ENCODE data around the gene C15orf62.

The C15orf62 gene

DNA sequence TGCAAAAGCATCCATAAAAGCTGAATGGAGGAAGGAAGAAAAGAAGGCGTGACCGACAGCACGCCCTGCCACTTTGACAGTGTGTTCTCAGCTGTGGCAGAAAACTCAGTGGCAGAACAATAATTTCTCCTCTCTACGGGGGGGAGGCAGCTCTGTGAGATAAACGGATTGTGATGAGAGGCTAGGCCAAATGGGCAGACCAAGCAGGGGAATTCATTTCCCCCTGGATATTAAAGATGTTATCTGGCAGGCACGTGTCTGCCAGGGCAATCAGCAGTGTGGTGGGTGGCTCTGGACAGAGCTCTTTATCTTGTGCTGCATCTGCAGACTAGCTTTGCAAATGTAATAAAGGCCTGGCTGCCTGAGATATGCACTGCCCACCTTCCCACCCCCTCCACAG, 12.8 kb upstream of the C15orf62 start:
- no peak for DNase-seq

DNA sequence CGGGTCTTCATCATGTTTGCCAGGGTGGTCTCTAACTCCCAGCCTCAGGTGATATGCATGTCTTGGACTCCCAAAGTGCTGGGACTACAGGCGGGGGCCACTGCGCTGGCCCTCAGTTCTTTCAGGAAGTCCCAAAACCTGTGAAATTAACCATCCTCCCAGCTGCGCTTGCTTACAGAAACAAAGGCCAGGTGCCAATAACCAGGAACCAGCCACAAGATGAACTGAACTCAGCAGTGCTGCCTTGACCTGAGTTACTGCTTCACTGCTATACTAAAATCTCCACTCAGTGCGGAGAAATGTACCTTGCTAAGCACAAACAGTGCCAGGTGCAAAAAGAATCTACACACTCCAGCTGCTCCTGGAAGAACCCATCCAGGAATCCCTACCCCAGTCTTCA, 9.8 kb upstream of the C15orf62 start:
- DNase-seq = no peak

DNA sequence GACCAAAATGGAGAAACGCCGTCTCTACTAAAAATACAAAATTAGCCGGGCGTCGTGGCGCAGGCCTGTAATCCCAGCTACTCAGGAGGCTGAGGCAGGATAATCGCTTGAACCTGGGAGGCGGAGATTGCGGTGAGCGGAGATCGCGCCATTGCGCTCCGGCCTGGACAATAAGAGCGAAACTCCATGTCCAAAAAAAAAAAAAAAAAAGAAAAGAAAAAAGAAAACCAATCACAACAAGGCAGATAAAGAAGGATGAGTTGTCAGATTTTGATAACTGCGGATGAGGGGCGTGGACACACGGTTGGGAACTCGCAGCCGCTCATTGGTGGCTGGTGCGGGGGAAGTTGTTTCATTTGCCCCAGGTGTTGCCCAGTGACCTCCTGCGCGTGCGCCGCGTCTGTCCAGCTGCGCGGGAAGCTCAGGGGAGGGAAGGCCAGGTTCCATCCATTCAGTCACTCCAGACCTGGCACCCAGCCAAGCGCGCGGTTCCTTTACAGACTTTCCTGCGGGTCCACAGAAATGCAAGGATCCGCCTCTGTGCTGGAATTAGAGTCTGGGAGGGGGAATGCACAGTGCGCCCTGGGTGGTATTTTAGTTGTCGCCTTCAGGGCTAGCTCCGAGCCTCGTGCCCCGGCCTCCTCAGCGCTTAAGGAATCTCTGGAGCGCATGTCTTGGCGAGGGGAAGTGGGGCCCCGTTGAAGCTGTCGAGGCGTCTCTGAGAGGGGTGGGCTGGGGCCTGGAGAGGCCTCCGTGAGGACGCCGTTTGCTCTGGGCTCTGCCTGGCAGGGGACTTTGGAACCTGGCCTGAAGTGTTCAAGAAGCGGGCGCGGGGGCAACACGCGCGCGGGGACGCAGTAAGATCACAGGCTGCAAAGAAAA, 6.6 kb upstream of the C15orf62 start:
- DNase-seq = no peak

DNA sequence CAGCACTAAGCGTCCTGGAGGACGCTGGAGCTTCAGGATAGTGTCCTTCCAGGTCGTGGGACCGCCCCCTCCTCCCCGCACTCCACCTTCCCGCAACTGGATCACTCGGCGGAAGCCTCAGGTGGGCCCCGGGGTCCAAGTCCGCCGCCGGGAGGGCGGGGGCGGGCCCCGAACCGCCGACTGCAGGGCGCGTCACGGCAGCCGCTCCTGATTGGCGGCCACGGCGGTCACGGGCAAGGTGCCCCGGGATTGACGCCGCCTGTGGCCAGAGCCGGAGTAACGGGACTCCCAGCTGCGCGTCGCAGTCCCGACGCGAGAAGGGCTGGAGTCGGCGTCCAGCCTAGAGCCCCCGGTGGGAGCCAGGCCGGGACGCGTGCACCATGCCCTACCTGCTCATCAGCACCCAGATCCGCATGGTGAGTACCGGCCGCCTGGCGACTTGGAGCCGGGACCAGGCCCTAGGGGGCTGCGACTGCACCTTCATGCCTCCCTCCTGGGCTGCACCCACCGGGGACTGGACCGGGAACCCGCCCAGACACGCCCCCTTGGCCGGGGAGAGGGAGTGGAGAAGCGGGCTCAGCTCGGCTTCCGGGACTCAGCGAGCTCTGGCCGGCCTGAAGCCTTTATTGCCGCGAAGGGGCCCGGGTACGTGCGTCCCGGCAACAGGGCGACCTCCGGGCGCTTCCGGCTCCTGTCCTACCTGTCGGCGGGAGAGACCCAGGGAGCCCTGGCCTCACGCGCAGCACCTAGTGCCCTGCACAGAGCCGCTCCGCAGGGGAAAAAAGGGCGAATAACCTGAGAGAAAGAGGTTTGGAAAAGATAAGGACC, 5.8 kb upstream of the C15orf62 start, which contains the start of gene GCHFR:
Gene GCHFR (plus strand): TSS at position 268 of the 828 bp plus-strand sequence. CDS start 113 bp downstream, at position 381.
- DNase-seq = no peak

DNA sequence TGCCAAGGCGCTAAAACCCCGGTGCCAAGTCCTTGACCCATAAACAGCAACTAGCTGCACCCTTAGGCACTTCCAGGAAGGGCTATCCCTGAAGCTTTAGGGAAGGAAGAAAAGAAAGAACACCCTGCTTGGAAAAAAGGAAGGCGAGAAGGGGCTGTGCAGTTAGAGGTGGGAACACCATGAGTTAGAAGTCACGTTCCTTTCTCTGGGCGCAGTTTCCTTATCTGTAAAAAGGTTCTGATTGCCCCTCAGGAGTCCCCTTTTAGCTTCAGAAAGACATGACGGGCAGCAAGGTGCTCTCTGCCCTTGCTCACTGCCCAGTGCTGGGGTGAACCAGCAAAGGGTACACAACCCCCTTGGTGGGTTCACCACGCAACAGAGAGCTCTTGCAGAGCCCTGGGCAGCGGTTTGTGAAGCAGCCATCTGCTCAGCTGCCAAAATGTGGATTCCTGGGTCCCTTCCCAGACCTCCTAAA, 5.1 kb upstream of the C15orf62 start:
- DNase-seq = no peak

DNA sequence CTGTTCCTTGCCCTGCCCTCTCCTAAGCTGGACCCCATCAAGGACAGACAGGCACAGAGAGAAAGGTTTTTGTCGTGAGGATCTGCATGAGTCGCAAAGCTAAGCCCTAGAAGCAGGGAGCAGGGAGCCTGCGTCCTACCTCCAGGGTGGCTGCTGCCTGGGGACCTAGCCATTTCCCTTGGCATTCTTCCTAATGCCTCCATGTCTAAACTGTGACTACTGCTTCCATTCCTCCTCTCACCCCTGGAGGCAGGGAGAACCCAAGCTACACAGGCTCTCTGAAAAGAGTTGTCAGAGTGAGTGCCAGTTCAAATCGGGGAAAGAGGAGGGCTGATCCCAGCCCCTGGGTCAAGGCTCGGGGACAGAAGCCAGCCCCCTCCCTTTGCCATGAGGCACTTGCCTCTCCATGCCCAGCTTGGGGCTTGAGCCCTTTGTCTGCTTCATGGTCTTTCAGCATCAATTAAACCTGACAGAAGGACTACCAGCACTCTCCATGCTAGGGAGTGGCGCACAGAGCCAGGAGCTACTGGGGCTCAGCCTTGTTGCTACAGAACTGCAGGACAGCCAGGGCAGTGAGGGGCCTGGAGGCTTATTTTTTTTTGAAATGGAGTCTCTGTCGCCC, 3.5 kb upstream of the C15orf62 start:
- DNase-seq = no peak

DNA sequence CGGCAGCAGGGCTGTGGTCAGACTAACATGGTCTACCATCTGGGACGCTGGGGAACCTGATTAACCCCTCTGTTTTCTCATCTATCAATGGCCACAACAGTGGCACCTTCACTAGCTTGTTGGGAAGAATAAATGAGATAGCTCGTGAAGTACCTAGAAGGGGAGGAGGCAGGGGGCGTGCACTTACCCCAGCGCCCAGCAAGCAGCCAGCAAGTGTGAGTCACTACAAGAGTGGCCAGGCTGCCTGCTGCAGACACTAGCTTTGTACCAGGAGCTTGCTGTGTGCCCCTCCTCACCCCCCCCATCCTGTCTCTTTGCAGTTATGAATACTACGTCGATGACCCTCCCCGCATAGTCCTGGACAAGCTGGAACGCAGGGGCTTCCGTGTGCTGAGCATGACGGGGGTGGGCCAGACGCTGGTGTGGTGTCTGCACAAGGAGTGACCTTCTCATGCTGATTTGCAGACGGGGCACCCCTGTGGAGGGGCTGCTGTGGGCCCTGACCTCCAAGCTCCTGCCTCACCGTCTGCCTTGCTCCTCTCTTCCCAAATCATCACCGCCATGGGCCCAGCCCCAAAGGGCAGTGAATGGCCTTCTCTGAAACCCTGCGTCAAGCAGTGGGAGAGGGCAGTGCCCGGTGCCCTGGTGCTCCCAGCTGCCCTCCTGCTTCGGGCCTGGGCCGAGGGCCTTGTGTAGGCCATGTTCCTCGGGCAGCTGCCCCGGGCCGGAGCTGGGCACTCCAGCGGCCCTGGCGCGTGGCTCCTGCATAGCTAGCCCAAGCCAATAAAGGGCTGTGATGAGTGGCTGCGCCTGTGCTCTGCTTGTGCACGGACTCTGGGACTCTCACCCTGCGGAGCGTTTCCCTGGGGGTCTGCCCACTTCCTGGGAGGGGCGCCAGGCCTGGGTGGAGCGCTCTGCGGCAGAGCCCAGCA, 2.6 kb upstream of the C15orf62 start:
- DNase-seq = no peak

DNA sequence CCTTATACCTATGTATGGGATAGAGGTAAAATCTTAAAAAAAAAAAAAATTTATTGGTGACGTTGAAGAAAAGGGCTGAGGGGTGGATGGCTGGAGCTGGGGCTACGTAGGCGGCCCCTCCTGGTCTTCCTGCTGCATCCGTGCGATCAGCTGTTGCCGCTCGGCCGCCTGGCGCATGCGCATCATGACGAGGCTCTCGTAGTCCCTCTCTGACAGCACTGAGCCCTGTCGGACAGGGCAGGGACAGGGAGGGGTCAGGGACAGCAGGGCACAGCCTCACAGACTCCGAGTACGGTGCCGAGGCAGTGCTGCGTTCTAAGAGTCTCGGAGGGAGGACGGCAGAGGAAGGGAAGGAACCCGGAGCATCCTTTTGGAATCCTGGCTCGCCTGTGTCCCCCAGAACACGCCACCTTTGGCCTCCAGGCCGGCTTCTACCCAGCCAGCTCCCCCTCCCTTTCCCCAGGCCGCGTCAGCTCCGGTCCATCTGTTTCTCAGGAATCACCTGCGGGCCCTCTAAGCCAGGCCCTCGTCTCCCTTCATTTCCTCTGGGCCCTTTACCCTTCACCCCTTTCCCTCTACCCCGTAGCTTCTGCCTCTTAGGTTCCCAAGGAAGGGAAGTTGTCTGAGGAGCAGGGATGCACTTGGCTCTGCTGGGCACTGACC, 1.8 kb upstream of the C15orf62 start:
- no peak for DNase-seq

DNA sequence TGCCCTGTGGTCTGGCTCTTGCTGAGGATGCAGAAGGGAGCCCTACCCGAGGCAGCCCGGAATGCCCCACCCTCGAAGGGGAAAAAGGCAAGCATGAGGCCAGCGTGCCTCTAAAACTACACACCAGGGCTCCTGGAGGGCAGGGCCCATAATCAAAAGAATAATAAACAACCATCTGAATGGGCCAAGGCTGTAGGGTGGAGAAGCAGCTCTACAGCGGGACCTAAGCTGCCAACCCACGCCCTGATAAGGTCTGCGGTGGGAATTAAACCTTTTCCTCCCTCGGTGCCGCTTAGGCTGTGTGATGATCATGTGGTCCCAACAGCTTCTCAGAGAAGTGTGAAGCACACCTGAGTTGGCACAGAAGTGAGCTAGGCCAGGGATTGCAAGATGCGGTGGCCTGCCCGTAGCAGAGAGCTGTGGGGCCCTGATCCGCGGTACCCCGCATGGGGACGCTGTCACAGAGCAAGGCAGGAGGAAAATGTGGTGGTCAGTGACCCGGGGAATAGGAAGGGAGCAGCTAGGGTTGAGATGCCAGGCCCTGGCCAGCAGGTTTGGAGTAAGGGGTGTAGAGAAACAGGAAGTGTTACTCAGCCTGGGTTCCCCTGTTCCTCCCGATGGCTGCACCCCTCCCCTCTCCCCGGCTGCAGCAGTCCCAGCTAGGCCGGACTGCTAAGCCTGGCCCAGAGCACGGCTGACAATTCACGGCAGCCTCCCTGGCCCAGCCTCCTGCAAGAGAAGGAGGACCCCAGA, 1.1 kb upstream of the C15orf62 start:
- no peak for DNase-seq

DNA sequence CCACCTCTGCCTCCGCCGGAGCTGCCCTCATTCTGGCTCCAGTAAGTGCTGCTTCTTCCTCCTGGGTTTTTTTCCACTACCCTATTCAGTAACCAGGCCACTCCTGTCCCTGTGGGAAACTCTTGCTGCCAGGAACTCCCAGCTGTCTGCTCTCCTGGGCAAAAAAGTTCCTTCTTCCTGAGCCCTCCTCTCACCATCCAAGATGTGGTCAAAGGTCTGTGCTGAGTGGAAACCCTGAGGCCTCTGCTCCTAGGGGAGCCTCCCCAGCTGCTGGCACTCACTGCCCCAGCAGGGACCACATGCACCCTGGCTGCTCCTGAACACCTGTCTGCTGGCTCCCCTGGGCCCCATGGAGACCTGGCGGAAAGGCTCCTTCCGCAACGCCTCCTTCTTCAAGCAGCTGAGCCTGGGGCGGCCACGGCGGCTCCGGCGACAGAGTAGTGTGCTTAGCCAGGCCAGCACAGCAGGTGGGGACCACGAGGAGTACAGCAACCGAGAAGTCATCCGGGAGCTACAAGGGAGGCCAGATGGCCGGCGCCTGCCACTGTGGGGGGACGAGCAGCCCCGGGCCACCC, 454 bp downstream of the C15orf62 start:
- DNase-seq = no peak

DNA sequence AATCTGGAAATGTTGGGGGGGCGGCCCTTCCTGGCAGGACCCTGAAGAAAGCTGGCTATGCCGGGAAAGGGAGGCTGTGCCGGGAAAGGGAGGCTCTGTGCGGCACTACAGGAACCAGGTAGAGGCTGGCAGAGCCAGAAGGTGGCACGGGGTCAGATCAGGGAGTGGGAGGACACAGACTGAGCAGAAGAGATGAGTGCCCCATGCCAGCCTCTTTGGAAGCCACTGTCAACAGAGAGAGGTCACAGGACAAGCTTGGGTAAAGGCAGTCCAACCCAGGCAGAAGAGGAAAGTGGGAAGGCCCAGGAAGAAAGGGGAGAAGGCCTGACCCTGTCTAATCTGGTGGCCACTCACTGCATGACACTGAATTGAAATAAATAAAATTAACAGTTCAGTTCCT, 1.5 kb downstream of the C15orf62 start:
- DNase-seq = no peak

DNA sequence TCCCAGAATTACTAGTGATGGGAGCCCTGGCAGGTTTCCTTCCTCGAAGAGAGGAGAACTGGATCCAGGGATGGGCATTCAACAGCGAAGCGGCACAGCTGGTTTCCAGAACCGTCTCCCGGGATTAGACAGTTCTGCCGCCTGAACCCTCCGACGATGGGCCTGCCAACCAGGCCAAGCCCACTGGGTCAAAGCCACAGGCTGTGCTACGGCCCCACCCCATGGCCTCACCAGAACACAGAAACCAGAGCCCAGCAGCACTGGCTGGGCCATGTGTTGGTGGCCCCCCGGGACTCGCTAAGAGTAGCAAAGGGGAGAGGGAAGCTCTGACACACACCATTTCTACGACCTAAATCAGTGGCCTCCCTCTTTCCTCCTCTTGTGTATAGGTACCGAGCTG, 2.2 kb downstream of the C15orf62 start:
- DNase-seq = no peak

DNA sequence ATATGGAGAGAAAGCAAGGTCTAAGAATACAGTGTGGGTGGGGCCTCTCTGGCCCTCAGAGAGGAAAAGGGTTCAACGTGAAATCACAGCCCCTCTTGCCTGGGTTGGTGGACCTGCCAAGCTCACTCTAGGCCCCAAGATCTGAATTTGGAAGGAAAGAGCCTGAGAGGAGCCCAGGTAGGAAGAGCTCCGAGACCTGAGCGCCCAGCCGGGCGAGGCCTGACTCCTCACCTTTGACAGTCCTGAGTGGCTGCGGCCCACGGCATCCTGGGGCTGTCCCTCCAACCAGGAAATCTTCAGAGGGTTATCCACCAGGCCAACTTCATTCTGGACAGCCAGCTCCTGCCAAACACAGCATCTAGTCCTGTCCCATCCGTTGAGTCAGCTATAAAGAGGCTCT, 3.7 kb downstream of the C15orf62 start:
- no peak for DNase-seq

DNA sequence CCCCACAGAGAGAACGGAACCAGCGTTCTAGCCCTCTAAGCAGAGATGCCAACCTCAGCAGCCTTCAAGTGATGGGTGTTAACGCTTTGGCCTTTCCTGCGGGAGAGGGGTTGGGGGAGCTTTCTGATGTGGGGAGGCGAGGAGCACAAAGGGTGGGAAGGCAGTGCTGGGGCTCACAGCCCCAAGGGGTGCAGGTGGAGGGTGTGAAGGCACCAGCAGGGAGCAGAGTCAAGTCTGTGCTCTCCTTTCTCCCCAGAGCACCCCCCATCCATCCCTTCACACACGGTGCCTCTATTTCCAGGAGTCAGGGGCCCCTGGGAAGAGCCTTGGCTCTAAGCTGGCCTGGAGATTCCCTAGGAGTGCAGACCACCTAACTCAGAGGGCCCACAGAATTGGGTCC, 4.1 kb downstream of the C15orf62 start:
- no peak for DNase-seq

DNA sequence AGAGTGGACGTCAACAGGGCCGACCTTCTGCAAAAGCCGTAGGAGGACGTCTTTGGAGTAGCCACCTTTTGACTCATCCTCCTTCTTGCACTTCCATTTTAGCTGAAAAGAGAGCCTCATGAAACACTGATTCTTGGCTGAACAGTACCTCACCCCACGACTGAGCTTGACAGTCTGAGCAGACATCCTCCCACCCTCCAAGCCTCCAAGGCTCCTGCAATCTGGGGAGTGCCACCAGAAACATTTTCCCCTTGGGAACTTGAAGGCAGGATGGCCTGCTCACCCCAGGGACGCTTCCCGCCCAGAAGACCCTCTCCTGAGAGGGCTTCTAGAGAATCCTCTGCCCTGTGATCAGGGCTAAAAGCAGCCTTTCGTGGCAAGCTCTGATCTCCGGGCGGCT, 5.2 kb downstream of the C15orf62 start:
- no peak for DNase-seq

DNA sequence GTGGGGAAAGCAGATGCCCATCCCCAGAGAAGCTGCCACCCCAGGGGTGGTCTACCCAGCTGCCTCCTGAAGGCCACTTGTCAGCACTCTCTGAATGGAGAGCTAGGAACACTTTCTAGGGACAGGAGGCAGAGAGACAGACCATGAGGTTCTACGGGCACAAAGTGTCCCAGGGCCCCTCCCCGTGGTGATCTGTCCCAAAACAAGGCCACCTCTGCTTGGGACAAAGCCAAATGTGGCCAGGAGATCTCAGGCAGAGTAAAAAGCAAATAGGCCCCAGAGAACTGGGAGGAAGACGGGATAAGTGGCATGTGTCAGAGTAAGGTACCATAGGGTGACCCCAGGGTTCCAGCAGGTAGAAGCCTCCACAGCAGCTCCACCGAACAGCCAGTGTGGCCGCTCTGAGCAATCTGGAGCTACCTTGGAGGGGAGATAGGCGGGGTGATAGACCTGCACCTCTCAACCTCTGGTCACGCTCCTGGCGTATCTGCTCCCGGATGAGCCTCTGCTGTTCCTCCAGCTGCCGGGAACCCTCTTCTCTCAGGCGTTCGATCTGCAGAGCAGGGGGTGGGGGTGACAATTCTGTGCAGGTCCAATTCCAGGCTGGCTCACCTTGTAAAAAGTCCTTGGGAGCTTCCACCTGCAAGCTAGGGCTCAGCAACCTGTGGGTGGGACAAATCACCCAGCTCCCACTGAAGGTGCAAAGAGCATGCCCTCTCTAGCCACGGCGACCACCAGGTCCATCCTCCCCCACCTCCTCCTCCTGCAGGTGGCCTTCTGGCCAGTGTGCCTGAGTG, 6.2 kb downstream of the C15orf62 start:
- no peak for DNase-seq

DNA sequence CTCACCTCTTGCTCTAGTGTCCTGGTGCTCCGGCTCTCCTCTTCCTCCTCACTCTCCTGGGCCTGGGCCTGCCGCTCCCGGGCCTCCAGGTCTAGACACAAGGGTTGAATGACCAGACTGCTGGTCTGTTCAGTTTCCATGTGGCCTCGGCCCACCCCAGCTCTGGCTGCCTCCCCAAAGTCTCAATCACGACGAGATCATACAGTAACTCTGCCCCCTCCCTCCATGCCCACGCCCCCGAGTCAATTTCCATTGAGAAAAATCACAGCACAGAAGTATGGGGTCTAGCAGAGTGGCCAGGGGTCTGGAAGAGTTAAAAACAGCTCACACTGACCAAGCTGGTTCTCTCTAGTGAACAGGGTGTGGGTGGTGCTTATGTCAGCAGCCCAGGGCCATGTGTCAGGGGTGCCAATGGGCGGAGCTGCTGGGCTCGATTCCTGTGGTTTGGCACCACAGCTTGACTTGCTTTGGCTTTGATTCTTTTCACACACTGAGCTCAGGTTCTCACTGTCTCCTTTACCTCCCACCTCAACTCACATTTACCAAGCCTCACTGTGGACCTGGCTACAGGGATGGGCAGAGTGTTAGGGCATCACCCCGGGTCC, 6.9 kb downstream of the C15orf62 start:
- no peak for DNase-seq

DNA sequence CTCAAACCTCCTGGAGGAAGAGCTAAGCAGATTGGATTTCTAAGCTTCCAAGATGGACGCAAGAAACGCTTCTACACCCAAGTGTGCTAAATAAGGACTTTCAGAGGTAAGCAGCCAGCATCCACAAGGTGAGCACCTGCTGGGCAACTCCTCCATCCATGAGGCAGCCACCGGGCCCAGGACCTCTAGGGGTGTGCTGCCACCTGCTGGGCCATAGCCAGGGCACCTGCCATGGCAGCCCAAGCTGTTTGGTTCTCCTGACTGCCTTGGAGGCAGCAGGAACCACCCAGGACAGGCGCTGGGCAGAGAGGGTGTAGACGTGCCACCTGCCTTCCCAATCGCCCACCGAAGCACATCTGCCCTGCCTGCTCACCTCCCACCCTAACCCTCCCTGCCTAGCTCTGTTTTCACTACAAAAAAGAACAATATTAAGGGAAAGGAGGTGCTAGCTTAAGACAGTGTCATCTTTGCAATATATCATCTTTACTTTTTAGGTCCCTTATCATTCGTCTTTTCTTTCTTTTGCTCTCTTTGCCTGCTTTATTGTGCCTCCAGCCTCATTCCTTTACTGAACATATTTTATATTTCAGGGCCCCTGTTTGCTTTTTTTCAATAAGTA, 12.9 kb downstream of the C15orf62 start:
- DNase-seq = no peak

DNA sequence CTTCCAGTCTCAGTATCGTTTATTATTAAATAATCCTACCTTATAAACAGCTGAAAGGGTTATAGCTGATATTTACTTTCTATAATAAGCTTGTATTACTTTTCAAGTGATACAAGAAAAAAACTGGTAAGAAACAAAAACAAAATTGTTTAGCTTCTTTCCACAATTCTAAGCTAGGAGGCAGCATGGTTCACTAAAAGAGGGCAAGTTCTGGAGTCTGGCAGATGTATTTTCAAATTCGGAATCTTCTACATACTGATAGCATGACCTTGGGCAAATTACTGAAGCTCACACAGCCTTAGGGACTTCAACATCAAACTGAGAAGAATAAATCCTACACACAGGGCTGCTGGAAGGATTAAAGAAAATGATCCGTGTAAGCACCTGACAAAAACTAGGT, 15.4 kb downstream of the C15orf62 start:
- DNase-seq = no peak
